Keratinocyte (primary cell): ENCODE results near the gene CFAP45. TPM values are rescaled to one million over a fixed set of nuclear protein-coding genes. Genes with fewer than 3 reads are reported as not detected.

Source experiments
- DNase-seq: peaks from one replicate; pipeline ENCODE4 v3.0.0-alpha.2; 2011; ENCODE audit warnings: low read depth, missing footprints, low spot score
- FAIRE-seq: peaks from 2 replicates; lab custom pipeline; 2011; peaks lifted over from hg19 to GRCh38; lab: Jason Lieb, UNC
- H2AFZ ChIP-seq: 2 replicates; pipeline ENCODE4 v1.6.0; 2012; ENCODE audit warnings: low read length, control low read depth, inconsistent platforms; ENCODE audit not compliant: control insufficient read depth
- H3K27ac ChIP-seq: 2 replicates; pipeline ENCODE4 v1.5.1; 2011; ENCODE audit warnings: low read length; ENCODE audit not compliant: control insufficient read depth, insufficient read depth
- H3K27me3 ChIP-seq: 3 replicates; pipeline ENCODE4 v1.6.0; 2011; ENCODE audit warnings: low read length; ENCODE audit not compliant: control insufficient read depth, insufficient read depth; ENCODE audit errors: extremely low read depth
- H3K36me3 ChIP-seq, 2 experiments: 2 replicates in 1 of 2; 3 replicates in 1 of 2; pipeline ENCODE4 v1.5.1; 2011; ENCODE audit warnings: low read length in 2 of 2, mild to moderate bottlenecking in 1 of 2; ENCODE audit not compliant: control insufficient read depth in 2 of 2, insufficient read depth in 2 of 2; ENCODE audit errors: extremely low read depth in 1 of 2
- H3K4me1 ChIP-seq: 3 replicates; pipeline ENCODE4 v1.5.1; 2011; ENCODE audit warnings: low read length; ENCODE audit not compliant: control insufficient read depth, insufficient read depth; ENCODE audit errors: extremely low read depth
- H3K4me2 ChIP-seq: 3 replicates; pipeline ENCODE4 v1.6.0; 2011; ENCODE audit warnings: low read depth, low read length; ENCODE audit not compliant: control insufficient read depth, insufficient read depth; ENCODE audit errors: extremely low read depth
- H3K4me3 ChIP-seq, 3 experiments: fragments of 200-600 bp in 1 of 3; sonication (generic) in 1 of 3; 2 replicates in 2 of 3; 3 replicates in 1 of 3; pipeline ENCODE4 v1.5.1; 2011 to 2016; ENCODE audit warnings: low read length in 3 of 3, mild to moderate bottlenecking in 3 of 3, control low read depth in 2 of 3, inconsistent platforms in 1 of 3, low read depth in 1 of 3, mixed read lengths in 1 of 3, mixed run types in 1 of 3, moderate library complexity in 1 of 3; ENCODE audit not compliant: control insufficient read depth in 2 of 3, insufficient read depth in 2 of 3; ENCODE audit errors: extremely low read depth in 1 of 3
- H3K79me2 ChIP-seq: 2 replicates; pipeline ENCODE4 v1.6.0; 2012; ENCODE audit warnings: low read length; ENCODE audit not compliant: control insufficient read depth, insufficient read depth
- H3K9ac ChIP-seq: 3 replicates; pipeline ENCODE4 v1.6.0; 2011; ENCODE audit warnings: low read length; ENCODE audit not compliant: control insufficient read depth, insufficient read depth; ENCODE audit errors: extremely low read depth
- H3K9me1 ChIP-seq: 3 replicates; pipeline ENCODE4 v1.6.0; 2011; ENCODE audit warnings: low read length; ENCODE audit not compliant: control insufficient read depth, insufficient read depth; ENCODE audit errors: extremely low read depth
- H3K9me3 ChIP-seq: 2 replicates; pipeline ENCODE4 v1.5.1; 2012; ENCODE audit warnings: low read depth, low read length; ENCODE audit not compliant: control insufficient read depth
- H4K20me1 ChIP-seq: 3 replicates; pipeline ENCODE4 v1.6.0; 2011; ENCODE audit warnings: low read length; ENCODE audit not compliant: control insufficient read depth, insufficient read depth; ENCODE audit errors: extremely low read depth
- CTCF ChIP-seq, 3 experiments: IDR thresholded peaks in 1 of 3; conservative IDR thresholded peaks in 1 of 3; optimal IDR thresholded peaks in 1 of 3; 2 replicates in 2 of 3; 3 replicates in 1 of 3; pipeline versions ENCODE3 to v1.5.1; 2011; ENCODE audit warnings: low read length in 3 of 3, mild to moderate bottlenecking in 3 of 3, moderate library complexity in 2 of 3, control low read depth in 1 of 3, inconsistent platforms in 1 of 3; ENCODE audit not compliant: insufficient read depth in 2 of 3; ENCODE audit errors: extremely low read depth in 1 of 3
- EZH2 ChIP-seq: IDR thresholded peaks from one replicate; pipeline ENCODE4 v1.6.1; 2012; ENCODE audit warnings: inconsistent platforms, mild to moderate bottlenecking, low read length, moderate library complexity
- dilution Hi-C: fragments of 300-500 bp; cut with MboI; formaldehyde crosslinking; loops from one replicate; pipeline ENCODE4 v1.7.0; 2020; ENCODE audit warnings: low sequenced_read_pairs; ENCODE audit not compliant: extremely low pct_ligation_motif_present
- polyA plus RNA-seq, 5 experiments: library from polyadenylated mRNA; depleted of rRNA in 3 of 5; stranded (reverse) in 3 of 5; stranded (forward) in 1 of 5; unstranded in 1 of 5; fragments of >200 nt; gene quantifications; 1 replicate in 1 of 5; 2 replicates in 3 of 5; 3 replicates in 1 of 5; pipeline versions ENCODE4 v1.2.1 to v1.2.3, GENCODE V29; 2011 to 2012; ENCODE audit warnings: missing spikeins in 2 of 5, low read depth in 1 of 5, low replicate concordance in 1 of 5

CFAP45 gene
- polyA plus RNA-seq, 1 donor (not counting 4 experiments of a cell fraction or from before 2014, with no cell fraction given): 2.3 TPM

GRCh38 chr1:159918352-159919200 is 18.6 kb upstream of the CFAP45 start:
- Histone ChIP-seq H2AFZ (no peak overlapping the region), H3K79me2 (peaks cover 45% of the 10 kb centered on the region), H4K20me1 (peaks cover 28% of the 10 kb centered on the region), H3K9me1 (peaks cover 11% of the 10 kb centered on the region), H3K4me3 (no peak overlapping the region), H3K9me3 (no peaks in the 10 kb centered on the region), H3K36me3 (peaks cover 35 to 38% of the 10 kb centered on the region in 2 experiments), H3K27ac (no peak overlapping the region), H3K27me3 (no peaks in the 10 kb centered on the region), H3K4me2 (no peak overlapping the region), H3K9ac (peak overlapping the region; percentile 23), H3K4me1 (peaks cover 85% of the 10 kb centered on the region)
- dilution Hi-C loops: no loop called here
- TF ChIP-seq CTCF (optimal IDR thresholded peaks at IDR 0.05 in 1 of 3, IDR thresholded peaks at IDR 0.05 in 1 of 3, conservative IDR thresholded peaks at IDR 0.05 in 1 of 3; ENCODE audit: extremely low read depth in 1 of 3, insufficient read depth in 2 of 3, low read length in 3 of 3) (no peak), EZH2 (no peak)
- DNase-seq (no peak), FAIRE-seq (no peak)

- peak; percentile 20 for FAIRE-seq
- Histone ChIP-seq H3K36me3 (peaks cover 35 to 36% of the 10 kb centered on the region in 2 experiments), H3K27ac (peak overlapping the region; percentile 77), H3K9me3 (no peaks in the 10 kb centered on the region), H3K9me1 (peaks cover 11% of the 10 kb centered on the region), H3K27me3 (no peaks in the 10 kb centered on the region), H3K79me2 (peaks cover 37% of the 10 kb centered on the region), H3K4me2 (peak overlapping the region; percentile 28), H3K9ac (peak overlapping the region; percentile 33), H4K20me1 (peaks cover 25% of the 10 kb centered on the region), H2AFZ (no peak overlapping the region), H3K4me3 (no peak overlapping the region), H3K4me1 (peaks cover 83% of the 10 kb centered on the region)
- TF ChIP-seq CTCF (optimal IDR thresholded peaks at IDR 0.05 in 1 of 3, IDR thresholded peaks at IDR 0.05 in 1 of 3, conservative IDR thresholded peaks at IDR 0.05 in 1 of 3; ENCODE audit: extremely low read depth in 1 of 3, insufficient read depth in 2 of 3, low read length in 3 of 3): no peak
- no peak for TF ChIP-seq EZH2
- dilution Hi-C loops: no loop called here
- no peak for DNase-seq
Observed at GRCh38 chr1:159917533-159918351, 17.8 kb upstream of the CFAP45 start.
